GM18519 (cell line): ENCODE results near the gene TSHZ2.
"Not testable (repeated sequence)": the region's sequence is repeated elsewhere in the genome, so short reads cannot be mapped to it uniquely, and the experiment has no call there.

ENCODE experiments used
- ATAC-seq: cut with Tn5 transposase; IDR thresholded peaks from one replicate; pipeline ENCODE4 v1.9.1; 2021; ENCODE audit warnings: mild to moderate bottlenecking, moderate library complexity; ENCODE audit not compliant: unreplicated experiment, low FRiP score

TSHZ2 gene

DNA sequence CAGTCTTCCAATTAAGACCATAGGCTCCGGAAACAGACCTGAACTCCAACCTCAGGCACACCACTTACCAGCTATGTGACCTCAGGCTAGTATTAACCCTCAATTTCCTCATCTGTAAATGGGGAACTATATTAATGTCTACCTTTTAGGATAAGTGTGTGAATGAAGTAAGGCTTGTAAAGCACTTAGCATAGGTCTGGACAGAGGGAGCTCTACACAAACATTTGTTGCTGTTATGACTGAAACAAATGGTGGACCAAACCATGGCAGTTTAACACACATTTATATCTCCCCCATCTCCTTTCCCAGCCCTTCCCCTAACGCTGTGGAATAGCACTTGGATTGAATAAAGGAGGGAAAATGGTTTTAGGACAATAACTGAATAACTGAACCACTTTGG is 48.7 kb downstream of the TSHZ2 start:
- ATAC-seq = no peak

- no peak for ATAC-seq
These were observed 49.8 kb downstream of the TSHZ2 start for GRCh38 chr20:53021934-53022333.

DNA sequence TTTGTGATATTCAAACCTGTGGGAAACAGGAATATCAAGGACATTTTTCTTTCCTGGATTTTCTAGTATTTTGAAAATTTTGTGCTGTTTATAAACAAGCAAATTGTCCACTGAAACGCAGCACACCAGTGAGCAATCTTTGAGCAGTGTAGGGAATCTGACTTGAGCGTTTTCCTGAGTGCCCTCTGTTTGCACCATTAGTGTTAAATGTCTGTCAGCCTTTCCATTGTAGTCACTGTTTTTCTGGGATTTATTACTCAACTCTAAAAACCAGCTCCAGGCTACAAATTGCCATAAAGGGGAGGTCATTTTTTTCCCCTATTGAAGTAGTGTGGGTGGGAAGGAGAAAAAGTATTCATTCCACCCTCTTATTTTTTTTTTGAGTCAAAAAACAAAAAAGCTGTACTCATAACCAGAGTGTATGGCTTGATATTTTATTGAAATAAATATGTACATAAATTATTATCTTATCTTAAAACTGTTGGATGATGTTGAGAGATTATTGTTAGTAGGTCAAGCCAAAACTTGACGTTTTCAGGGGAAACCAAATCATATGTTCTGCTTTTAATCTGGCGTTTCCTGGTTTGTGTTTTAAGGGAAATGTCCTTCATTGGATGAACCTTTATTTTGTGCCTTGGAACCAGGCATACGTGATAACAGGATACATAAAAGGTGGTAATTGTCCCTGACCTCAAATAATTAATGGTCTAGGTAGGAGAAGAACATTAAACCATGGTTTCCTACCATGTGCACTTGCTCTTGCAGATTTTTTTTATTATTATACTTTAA is 51.8 kb downstream of the TSHZ2 start:
- no peak for ATAC-seq

DNA sequence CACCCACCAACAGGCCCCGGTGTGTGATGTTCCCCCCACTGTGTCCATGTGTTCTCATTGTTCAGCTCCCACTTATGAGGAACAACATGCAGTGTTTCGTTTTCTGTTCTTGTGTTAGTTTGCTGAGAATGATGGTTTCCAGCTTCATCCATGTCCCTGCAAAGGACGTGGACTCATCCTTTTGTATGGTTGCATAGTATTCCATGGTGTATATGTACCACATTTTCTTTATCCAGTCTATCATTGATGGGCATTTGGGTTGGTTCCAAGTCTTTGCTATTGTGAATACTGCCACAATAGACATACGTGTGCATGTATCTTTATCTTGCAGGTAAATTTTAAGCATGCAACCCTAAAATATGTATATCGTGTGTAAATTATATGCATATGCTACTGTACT is 52.5 kb downstream of the TSHZ2 start:
- not testable (repeated sequence) for ATAC-seq

DNA sequence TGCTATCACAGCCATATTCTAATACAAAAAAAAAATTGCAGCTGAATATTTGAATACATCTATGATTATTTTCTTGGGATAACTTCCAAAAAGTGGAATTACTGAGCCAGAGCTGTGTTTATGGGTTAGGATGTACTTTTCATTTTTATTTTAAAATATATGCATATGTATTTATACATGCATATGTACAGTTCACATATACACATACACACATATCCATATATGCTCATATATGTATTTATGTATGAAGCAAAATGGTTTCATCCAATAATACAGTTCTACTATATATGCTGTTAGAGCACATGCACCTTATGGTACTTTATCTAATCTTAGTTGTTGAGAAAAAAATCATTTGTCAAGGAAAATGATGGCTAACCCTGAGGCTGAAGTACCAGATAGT is 54.9 kb downstream of the TSHZ2 start:
- no peak for ATAC-seq

DNA sequence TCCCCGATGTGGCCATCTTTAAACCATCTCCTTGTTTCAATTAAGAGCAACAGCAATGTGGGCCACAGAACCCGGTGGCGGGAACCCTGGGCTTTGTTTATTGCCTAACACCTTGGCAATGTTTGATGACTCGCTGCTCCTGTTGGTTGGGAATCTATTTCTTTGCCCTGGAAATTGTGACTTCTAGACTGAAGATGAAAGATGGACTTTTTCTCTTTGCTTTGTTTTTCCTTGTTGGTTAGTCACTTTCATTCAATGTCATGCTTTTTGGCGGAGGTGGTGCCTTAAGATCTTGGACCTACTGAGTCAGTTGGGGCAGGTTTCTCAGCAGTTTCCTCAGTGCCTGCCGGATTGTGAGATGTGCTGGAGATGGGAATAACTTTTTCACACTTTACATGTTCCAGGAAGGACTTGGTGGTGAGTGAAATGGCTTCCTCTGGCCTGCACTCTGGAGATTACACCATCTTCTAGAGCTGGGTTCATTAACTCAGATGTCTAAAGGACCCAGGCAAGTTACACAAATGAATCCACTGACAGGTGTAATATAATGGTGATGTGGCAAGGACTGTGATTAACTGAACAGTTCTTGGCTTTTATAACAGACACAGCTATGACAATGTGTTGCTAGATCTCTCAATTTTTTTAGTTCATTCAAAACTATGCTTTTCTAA is 56.3 kb downstream of the TSHZ2 start:
- ATAC-seq = no peak

- ATAC-seq = no peak
These were observed 57.9 kb downstream of the TSHZ2 start for GRCh38 chr20:53030061-53030460.

DNA sequence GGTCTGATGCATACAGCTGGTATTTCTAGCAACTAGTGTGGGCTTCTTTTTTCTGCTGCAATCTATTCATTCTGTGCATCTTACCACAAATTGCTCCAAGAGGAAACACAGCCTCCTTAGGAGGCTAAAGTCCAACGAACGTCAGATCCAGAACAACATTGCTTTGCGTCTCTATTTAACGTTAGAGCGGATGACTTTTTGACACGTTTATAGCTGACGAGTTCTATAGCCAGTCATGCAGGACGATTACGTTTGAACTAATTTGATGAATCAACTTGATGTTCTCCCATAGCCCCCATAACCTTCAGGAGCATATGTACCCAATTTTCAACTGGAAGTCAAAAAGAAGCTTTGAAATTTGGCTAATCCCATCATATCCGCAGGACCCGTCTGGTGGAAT is 59.9 kb downstream of the TSHZ2 start:
- ATAC-seq = no peak

DNA sequence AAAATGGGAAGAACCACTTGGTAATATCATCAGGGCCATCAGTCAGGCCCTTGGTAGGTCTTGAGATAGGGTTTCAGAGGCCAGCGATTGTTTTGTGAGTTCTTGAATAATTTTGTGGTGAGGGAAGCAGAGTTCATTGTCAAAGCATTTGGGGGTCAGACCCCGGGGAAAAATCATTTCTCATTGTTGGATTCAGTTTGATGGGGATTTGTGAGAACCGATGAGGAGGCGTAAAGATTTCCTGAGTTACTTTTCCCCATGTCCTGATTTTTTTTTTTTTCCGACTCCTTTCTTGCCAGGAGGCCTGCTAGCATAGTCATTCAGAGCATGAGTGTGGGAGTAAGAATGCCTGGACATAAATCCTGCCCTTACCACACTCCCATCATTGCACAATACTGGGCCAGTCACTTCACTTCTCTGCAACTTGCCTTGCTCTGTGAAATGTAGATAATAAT is 60.3 kb downstream of the TSHZ2 start:
- ATAC-seq = no peak

- no peak for ATAC-seq
These were observed 61.0 kb downstream of the TSHZ2 start for GRCh38 chr20:53033176-53033575.

GRCh38 chr20:53034899-53035298 is 62.7 kb downstream of the TSHZ2 start:
- ATAC-seq = no peak

DNA sequence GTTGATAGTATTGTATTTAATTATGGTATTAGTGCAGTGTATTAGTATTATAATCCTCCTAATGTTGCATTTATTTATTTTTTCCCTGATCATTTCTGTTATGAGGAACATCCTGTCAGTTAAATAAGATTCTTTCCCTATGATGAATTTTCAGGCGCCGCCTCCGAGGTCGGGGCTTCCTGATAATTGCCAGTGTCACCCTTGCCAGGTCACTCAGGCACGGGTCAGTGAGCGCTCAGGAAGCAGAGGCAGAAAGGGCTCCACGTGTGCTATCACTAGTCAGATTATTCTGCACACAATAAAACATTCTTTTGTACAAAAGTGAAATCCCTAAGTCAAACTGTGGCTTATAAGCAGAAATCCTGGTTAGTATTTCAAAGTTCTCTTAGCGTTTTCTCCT is 64.8 kb downstream of the TSHZ2 start:
- no peak for ATAC-seq

DNA sequence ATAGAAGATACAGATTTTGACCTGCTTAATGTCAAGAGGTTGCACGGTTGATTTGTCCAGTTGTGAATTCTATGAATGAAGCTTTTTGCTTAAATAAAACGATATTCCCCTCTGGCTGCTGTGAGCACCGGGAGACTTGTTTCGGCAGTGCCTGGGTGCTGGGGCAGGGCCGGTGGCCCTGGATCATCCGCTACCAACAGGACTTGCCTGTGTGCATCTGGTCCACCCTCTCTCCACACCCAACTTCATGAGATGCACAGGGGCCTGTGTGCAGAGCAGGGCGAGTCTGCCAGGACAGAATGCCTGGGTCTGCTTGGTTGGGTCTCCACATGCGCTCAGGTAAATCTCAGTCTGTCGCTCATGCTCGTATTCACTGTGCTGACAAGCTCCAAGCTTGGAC is 65.5 kb downstream of the TSHZ2 start:
- ATAC-seq = no peak

- no peak for ATAC-seq
These were observed 66.1 kb downstream of the TSHZ2 start for GRCh38 chr20:53038299-53038698.

DNA sequence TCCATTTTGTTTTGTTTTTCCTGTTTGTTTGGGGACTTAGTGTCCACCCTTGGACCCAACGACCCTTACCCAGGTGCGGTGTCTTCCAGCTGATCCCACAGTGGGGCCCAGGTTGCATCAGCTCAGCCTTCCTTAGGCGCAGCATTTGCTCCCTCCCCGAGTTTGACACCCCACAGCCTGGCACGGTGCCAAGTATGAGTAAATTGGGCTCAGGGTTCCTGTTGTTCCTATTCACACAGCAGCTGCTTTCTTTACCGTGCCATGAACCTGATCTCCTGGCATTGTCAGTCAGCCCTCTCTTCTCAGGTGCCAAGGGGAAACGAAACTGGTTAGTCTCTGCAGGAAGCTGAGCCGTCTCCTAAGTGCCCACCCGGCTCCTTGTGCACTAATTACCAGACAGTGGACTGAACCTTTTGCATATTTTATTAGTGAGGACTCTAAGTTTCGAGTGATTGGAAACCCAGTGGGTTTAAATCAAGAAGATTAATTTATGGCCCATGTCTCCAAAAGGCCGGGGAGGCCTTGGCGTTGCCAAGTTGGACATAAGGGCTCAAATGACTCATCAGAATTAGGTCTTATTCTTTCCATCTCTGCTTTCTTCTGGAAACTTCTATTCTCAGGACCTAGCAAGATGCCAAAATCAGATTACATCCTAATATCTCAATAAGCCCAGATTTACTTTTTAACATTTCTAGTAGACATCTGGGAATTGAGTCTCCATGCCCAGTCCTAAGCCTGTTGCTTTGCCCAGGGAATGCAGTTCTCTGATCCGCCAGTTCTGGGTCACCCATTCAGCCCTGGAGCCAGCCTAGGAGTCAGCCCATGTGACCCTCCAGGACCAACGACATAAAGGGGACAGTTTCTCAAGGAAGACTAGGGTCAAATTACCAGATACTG is 68.8 kb downstream of the TSHZ2 start:
- no peak for ATAC-seq

GRCh38 chr20:53042521-53042920 is 70.4 kb downstream of the TSHZ2 start:
- ATAC-seq = no peak

DNA sequence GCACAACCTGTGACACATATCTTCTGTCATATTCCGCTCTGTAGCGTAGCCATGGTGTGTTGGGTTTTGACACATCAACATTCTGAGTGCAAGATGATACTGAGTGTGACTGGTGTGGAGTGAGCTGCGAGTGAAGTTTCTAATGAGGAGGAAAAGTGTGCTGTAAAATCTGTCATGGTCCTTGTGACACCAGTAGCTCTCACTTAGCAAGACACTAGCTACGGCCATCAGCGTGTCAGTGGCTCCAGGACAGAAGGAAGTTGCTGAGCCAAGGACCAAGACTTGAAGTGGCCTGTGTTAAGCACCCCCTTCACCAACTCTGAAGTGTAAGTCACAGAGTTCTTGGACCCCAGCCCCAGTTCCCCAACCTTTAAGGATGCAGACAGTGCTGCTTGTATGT is 72.1 kb downstream of the TSHZ2 start:
- ATAC-seq = no peak

DNA sequence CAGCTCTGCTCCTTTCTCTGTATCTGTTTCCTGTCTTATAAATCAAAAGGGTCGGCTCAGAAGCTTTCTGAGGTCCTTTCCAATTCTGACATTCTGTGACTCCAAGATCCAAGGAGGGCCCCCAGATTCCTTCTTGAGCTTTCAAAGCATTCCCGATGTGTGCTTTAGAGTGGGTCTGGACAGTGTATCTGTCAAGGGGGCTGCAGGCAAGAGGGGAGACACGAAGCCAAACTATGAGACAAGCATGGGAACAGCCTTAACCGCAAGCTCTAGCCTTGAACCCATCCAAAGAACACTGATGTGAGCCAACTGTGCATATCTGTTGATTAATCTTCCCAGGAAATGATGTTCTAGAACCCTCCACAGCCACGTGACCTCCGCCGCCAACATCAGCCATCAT is 73.8 kb downstream of the TSHZ2 start:
- ATAC-seq = no peak

- ATAC-seq = no peak
These were observed 75.0 kb downstream of the TSHZ2 start for GRCh38 chr20:53047203-53047602.

DNA sequence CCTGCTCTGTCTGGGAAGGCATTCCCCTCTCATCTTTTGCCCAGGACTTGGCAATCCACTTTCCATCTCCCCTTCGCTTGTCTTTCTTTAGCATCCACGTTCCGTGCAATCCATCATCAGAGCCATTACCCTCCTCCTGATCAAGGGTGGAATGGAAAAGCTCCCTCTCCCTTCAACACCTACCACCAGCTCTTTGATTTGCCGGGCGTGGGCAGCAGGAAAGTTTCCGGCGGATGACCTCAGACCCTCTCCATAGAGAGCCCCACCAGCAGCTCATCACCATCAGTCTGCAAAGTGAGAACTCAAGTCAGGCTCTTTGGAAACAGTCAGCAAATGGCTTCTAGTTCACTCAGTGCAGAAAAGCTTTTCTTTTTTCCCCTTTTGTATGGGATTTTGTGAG is 76.2 kb downstream of the TSHZ2 start:
- no peak for ATAC-seq

DNA sequence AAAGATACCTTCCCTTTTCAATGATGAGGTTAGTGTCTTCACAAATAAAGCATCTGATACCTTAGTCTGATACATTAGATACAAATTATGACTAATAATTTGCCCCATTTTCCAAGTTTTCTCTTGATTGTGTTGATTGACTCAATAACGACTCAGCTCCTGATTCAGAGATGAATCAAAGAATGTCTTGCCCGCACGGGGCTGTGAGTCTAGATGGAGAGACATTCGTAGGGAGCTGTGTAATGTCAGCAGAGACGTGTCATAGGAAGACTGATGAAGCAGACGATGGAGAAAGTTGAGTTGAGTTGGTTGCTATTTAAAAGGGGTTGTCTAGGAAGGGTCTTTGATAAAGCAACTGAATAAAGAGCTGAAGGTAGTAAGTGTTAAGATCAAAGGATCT is 78.2 kb downstream of the TSHZ2 start:
- ATAC-seq = no peak
